ENCODE data around the gene RTEL1.

RTEL1 gene

GRCh38 chr20:63661108-63661507 is 3.0 kb downstream of the RTEL1 start:
- H3K4me2 ChIP-seq (ENCODE audit: low read length) = no peak overlapping the region
- no peaks in the 10 kb centered on the region for H3F3A ChIP-seq (ENCODE audit: insufficient read depth, low read length)
- H3K27ac ChIP-seq (ENCODE audit: low read depth, low read length, poor library complexity, severe bottlenecking) = no peak overlapping the region
- no peaks in the 10 kb centered on the region for H3K9me2 ChIP-seq (ENCODE audit: low read depth, low read length)
- H3K4me1 ChIP-seq (ENCODE audit: insufficient read depth, low read length, severe bottlenecking) = peaks cover 21% of the 10 kb centered on the region
- no peaks in the 10 kb centered on the region for H3K9me3 ChIP-seq (ENCODE audit: low read length)
- no peak for TF ChIP-seq EZH2 (IDR thresholded peaks at IDR 0.05; ENCODE audit: borderline replicate concordance, low read length)
- TF ChIP-seq CTCF (IDR thresholded peaks at IDR 0.05; ENCODE audit: low read length) = no peak
- peaks cover 37% of the 10 kb centered on the region for H3K36me3 ChIP-seq (ENCODE audit: insufficient read depth, low read length)
- no peak overlapping the region for H3K4me3 ChIP-seq (ENCODE audit: low read depth, low read length, poor library complexity, severe bottlenecking)
- H3K9ac ChIP-seq (ENCODE audit: low read length) = no peak overlapping the region
- no peaks in the 10 kb centered on the region for H3K27me3 ChIP-seq (ENCODE audit: insufficient read depth, low read length)
- no peaks in the 10 kb centered on the region for H4K20me1 ChIP-seq (ENCODE audit: insufficient read depth, low read length)
- H2AFZ ChIP-seq (ENCODE audit: low read length) = no peak overlapping the region
- H3K79me2 ChIP-seq (ENCODE audit: insufficient read depth, low read length) = no peaks in the 10 kb centered on the region

- no peaks in the 10 kb centered on the region for H3K9me3 ChIP-seq (ENCODE audit: low read length)
- no peak overlapping the region for H3K9ac ChIP-seq (ENCODE audit: low read length)
- H3K36me3 ChIP-seq (ENCODE audit: insufficient read depth, low read length) = peaks cover 45% of the 10 kb centered on the region
- no peaks in the 10 kb centered on the region for H3K9me2 ChIP-seq (ENCODE audit: low read depth, low read length)
- H3K27ac ChIP-seq (ENCODE audit: low read depth, low read length, poor library complexity, severe bottlenecking) = no peak overlapping the region
- H2AFZ ChIP-seq (ENCODE audit: low read length) = no peak overlapping the region
- H4K20me1 ChIP-seq (ENCODE audit: insufficient read depth, low read length) = no peaks in the 10 kb centered on the region
- H3F3A ChIP-seq (ENCODE audit: insufficient read depth, low read length) = no peaks in the 10 kb centered on the region
- no peaks in the 10 kb centered on the region for H3K27me3 ChIP-seq (ENCODE audit: insufficient read depth, low read length)
- peaks cover 19% of the 10 kb centered on the region for H3K4me1 ChIP-seq (ENCODE audit: insufficient read depth, low read length, severe bottlenecking)
- H3K4me3 ChIP-seq (ENCODE audit: low read depth, low read length, poor library complexity, severe bottlenecking) = no peak overlapping the region
- no peak overlapping the region for H3K4me2 ChIP-seq (ENCODE audit: low read length)
- TF ChIP-seq EZH2 (IDR thresholded peaks at IDR 0.05; ENCODE audit: borderline replicate concordance, low read length) (no peak), CTCF (IDR thresholded peaks at IDR 0.05; ENCODE audit: low read length) (no peak)
- no peaks in the 10 kb centered on the region for H3K79me2 ChIP-seq (ENCODE audit: insufficient read depth, low read length)
Observed at GRCh38 chr20:63661959-63662812, 4.1 kb downstream of the RTEL1 start.

DNA sequence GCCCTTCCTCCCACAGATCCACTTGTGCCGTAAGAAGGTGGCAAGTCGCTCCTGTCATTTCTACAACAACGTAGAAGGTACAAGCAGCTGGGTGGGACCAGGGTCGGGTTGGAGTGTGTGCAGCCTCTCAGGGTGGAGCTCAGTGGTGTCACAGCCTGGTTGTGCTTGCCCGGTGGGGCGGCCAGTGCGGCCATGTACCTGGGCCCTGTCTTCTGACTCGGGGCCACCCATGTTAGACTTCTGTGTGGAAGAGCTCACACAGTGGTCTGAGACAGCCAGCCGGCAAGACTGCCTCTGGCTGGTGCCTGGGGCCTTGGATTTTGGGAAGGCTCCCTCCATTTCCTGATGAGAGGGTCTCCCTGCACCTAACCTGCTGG is 4.7 kb downstream of the RTEL1 start:
- no peak overlapping the region for H3K4me3 ChIP-seq (ENCODE audit: low read depth, low read length, poor library complexity, severe bottlenecking)
- H3K27me3 ChIP-seq (ENCODE audit: insufficient read depth, low read length) = no peaks in the 10 kb centered on the region
- no peak overlapping the region for H3K27ac ChIP-seq (ENCODE audit: low read depth, low read length, poor library complexity, severe bottlenecking)
- TF ChIP-seq EZH2 (IDR thresholded peaks at IDR 0.05; ENCODE audit: borderline replicate concordance, low read length) (no peak), CTCF (IDR thresholded peaks at IDR 0.05; ENCODE audit: low read length) (no peak)
- no peaks in the 10 kb centered on the region for H4K20me1 ChIP-seq (ENCODE audit: insufficient read depth, low read length)
- peaks cover 51% of the 10 kb centered on the region for H3K36me3 ChIP-seq (ENCODE audit: insufficient read depth, low read length)
- no peaks in the 10 kb centered on the region for H3K9me3 ChIP-seq (ENCODE audit: low read length)
- H2AFZ ChIP-seq (ENCODE audit: low read length) = no peak overlapping the region
- H3K9ac ChIP-seq (ENCODE audit: low read length) = no peak overlapping the region
- H3K4me2 ChIP-seq (ENCODE audit: low read length) = no peak overlapping the region
- H3K4me1 ChIP-seq (ENCODE audit: insufficient read depth, low read length, severe bottlenecking) = peaks cover 13% of the 10 kb centered on the region
- H3K79me2 ChIP-seq (ENCODE audit: insufficient read depth, low read length) = no peaks in the 10 kb centered on the region
- H3K9me2 ChIP-seq (ENCODE audit: low read depth, low read length) = no peaks in the 10 kb centered on the region
- no peaks in the 10 kb centered on the region for H3F3A ChIP-seq (ENCODE audit: insufficient read depth, low read length)
